Hepatocyte (in vitro differentiated cells): ENCODE data around the gene SAT2.

Experiments
- CTCF ChIP-seq: fragments of 200-600 bp; sonication (generic); IDR thresholded peaks from 2 replicates; pipeline ENCODE4 v1.5.1; 2016; ENCODE audit warnings: antibody characterized with exemption, mild to moderate bottlenecking; ENCODE audit not compliant: poor library complexity
- EZH2 ChIP-seq: fragments of 200-600 bp; sonication (generic); IDR thresholded peaks from 2 replicates; pipeline ENCODE4 v1.6.1; 2016; ENCODE audit warnings: antibody characterized with exemption, mild to moderate bottlenecking, borderline replicate concordance
- EZH2phosphoT487 ChIP-seq: fragments of 200-600 bp; sonication (generic); IDR thresholded peaks from one replicate; pipeline ENCODE4 v1.6.1; 2018; ENCODE audit warnings: antibody characterized with exemption, mild to moderate bottlenecking, low read depth, moderate library complexity; ENCODE audit not compliant: unreplicated experiment, severe bottlenecking

- TF ChIP-seq CTCF (no peak), EZH2 (no peak), EZH2phosphoT487 (no peak)
Measured at GRCh38 chr17:7592422-7593021, 35.1 kb downstream of the SAT2 start.
